GM20000 (cell line): ENCODE results near the gene ARMH1.

Experiments used
- DNase-seq: peaks from one replicate; pipeline ENCODE4 v3.0.0; 2012; ENCODE audit warnings: low spot score
- CTCF ChIP-seq: IDR thresholded peaks from 2 replicates; pipeline ENCODE4 v1.5.1; 2012; ENCODE audit warnings: mild to moderate bottlenecking, control low read depth; ENCODE audit errors: extremely low read depth, missing control alignments

Gene ARMH1

GRCh38 chr1:44652445-44653106 lies 21.9 kb upstream of the ARMH1 start:
- peak; percentile 87 for DNase-seq
- TF ChIP-seq CTCF, result peak; percentile 97

- DNase-seq, result no peak
- no peak for TF ChIP-seq CTCF
Observed at GRCh38 chr1:44653107-44653964, 21.2 kb upstream of the ARMH1 start.

DNA sequence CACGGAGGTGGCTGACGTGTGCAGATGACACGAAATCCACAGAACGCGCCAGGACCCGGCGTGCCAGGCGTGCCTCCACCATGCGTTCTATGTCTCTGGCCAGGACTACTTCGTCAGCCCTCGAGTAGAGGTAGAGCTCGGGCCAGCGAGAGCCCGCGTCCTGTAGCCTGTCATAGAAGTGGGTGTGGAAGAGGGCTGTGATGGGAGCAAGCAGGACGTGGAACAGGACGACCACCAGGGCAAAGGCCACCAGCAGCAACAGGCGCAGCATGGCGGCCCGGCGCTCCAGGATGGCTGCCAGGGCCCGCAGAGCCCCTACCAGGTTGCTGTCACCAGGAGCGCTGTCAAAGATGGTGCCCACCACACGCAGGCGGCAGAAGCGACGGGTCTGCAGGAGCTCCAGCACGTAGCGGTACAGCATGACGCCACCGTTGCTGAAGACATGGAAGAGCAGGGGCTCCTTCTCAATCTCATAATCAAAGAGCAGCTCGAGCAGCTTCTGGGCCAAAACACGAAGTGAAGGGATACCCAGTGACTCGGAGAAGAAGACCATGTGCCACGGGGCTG lies 19.8 kb upstream of the ARMH1 start:
- TF ChIP-seq CTCF, result no peak
- DNase-seq, result no peak

DNA sequence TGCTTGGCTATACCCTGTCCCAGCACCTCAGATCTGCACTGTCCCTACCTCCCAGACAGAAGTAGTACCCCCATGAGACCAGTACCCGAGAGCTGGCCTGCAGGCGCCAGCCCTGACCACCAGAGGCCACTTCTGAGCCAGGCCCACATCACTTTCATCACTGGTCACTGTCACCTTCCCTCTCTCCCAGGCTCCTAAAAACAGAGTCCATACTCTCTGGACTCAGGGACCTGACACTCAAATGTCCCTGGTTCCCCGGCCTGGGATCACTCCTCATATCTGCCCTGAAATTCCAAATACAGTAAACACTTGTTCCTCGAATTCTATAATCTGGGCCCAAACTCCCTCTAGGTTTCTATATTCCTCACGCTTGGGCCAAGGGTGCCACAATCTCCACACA lies 18.9 kb upstream of the ARMH1 start:
- no peak for DNase-seq
- peak; percentile 73 for TF ChIP-seq CTCF

DNA sequence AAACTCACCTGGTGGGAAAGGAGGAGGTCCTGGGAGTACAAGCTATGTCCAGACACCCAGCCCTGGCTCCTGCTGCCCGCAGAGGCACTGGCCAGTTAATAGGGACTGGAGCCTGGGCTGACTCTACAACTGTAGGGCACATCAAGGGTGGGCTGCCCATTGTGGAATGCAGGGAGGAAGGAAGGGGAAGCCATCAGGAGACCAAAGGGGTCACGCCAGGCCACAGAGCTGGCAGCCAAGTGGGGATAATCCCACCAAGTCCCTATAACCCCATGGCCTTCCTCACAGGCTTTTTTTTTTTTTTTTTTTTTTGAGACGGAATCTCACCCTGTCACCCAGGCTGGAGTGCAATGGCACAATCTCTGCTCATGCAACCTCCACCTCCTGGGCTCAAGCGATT lies 14.9 kb upstream of the ARMH1 start:
- no peak for TF ChIP-seq CTCF
- no peak for DNase-seq

DNA sequence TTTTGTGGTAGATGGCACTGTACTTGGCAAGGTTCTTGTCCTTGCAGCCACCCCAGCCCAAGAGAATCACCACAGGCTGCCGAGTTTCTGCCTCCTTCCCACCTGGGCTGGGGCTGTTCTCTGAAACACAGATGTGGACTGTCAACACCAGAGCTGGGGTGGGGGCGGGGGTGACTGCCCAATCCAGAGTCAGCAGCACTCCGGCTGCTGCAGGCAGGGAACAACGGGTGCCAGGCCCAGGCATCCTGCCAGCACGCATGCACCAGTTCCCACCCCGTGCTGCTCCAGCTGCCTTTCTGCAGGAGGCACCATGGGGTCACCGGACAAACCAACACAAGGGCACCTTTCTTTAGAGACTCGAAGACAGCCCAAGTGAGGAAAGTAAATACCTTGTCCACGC lies 14.3 kb upstream of the ARMH1 start:
- no peak for TF ChIP-seq CTCF
- DNase-seq, result no peak
